GM23248 (cell line): ENCODE results near the gene MBD2. TPM values are rescaled to one million over a fixed set of nuclear protein-coding genes. Genes with fewer than 3 reads are reported as not detected.
A peak's percentile ranks its signal among the peaks of the same experiment; 100 is the strongest.

Source experiments
- DNase-seq: peaks from one replicate; pipeline ENCODE4 v3.0.0-alpha.2; 2015
- H2AFZ ChIP-seq: fragments of 200-600 bp; sonication (generic); 2 replicates; pipeline ENCODE4 v1.6.1; 2016; ENCODE audit warnings: antibody characterized with exemption
- H3F3A ChIP-seq: fragments of 200-600 bp; sonication (generic); 2 replicates; pipeline ENCODE4 v1.6.1; 2016; ENCODE audit warnings: mild to moderate bottlenecking, antibody characterized with exemption, mixed run types; ENCODE audit not compliant: insufficient read depth
- H3K27ac ChIP-seq: fragments of 200-600 bp; sonication (generic); 2 replicates; pipeline ENCODE4 v1.5.1; 2016; ENCODE audit warnings: mild to moderate bottlenecking
- H3K27me3 ChIP-seq: fragments of 200-600 bp; sonication (generic); replicated peaks from 2 replicates; pipeline ENCODE4 v1.6.1; 2016; ENCODE audit warnings: mild to moderate bottlenecking; ENCODE audit not compliant: insufficient read depth
- H3K36me3 ChIP-seq: fragments of 200-600 bp; sonication (generic); 2 replicates; pipeline ENCODE4 v1.6.1; 2016; ENCODE audit warnings: low read depth, mild to moderate bottlenecking
- H3K4me1 ChIP-seq: fragments of 200-600 bp; sonication (generic); 2 replicates; pipeline ENCODE4 v1.6.1; 2016; ENCODE audit warnings: mild to moderate bottlenecking; ENCODE audit not compliant: insufficient read depth
- H3K4me2 ChIP-seq: fragments of 200-600 bp; sonication (generic); one replicate; pipeline ENCODE4 v1.6.1; 2016; ENCODE audit warnings: mild to moderate bottlenecking; ENCODE audit not compliant: unreplicated experiment
- H3K4me3 ChIP-seq: fragments of 200-600 bp; sonication (generic); 2 replicates; pipeline ENCODE4 v1.5.1; 2016; ENCODE audit warnings: mild to moderate bottlenecking
- H3K79me2 ChIP-seq: fragments of 200-600 bp; sonication (generic); 2 replicates; pipeline ENCODE4 v1.6.1; 2016; ENCODE audit warnings: mild to moderate bottlenecking; ENCODE audit not compliant: insufficient read depth
- H3K9ac ChIP-seq: fragments of 200-600 bp; sonication (generic); 2 replicates; pipeline ENCODE4 v1.6.1; 2016; ENCODE audit warnings: mild to moderate bottlenecking
- H3K9me2 ChIP-seq: fragments of 200-600 bp; sonication (generic); 2 replicates; pipeline ENCODE4 v1.6.1; 2016; ENCODE audit warnings: mixed run types, mild to moderate bottlenecking, moderate library complexity; ENCODE audit not compliant: insufficient read depth
- H3K9me3 ChIP-seq: fragments of 200-600 bp; sonication (generic); one replicate; pipeline ENCODE4 v1.6.1; 2017; ENCODE audit warnings: low read depth
- H4K20me1 ChIP-seq: fragments of 200-600 bp; sonication (generic); 2 replicates; pipeline ENCODE4 v1.6.0; 2016; ENCODE audit not compliant: insufficient read depth
- EZH2 ChIP-seq: fragments of 200-600 bp; sonication (generic); IDR thresholded peaks from 2 replicates; pipeline ENCODE4 v1.6.1; 2018; ENCODE audit warnings: antibody characterized with exemption, mild to moderate bottlenecking; ENCODE audit not compliant: insufficient read depth, poor library complexity, severe bottlenecking
- EZH2phosphoT487 ChIP-seq: fragments of 200-600 bp; sonication (generic); IDR thresholded peaks from 2 replicates; pipeline ENCODE4 v1.6.1; 2018; ENCODE audit warnings: antibody characterized with exemption, moderate library complexity, mild to moderate bottlenecking, low read depth; ENCODE audit not compliant: insufficient read depth
- WGBS, 2 experiments: methylation state at CpG; one replicate each; pipeline ENCODE4 v1.1.6; 2015 to 2017; ENCODE audit warnings: low lambda C conversion rate in 2 of 2, low coverage in 1 of 2; ENCODE audit errors: missing lambda C conversion rate in 2 of 2; 5-methylcytosine and 5-hydroxymethylcytosine counted together
- in situ Hi-C: fragments of 300-500 bp; cut with MboI; formaldehyde crosslinking; loops from 2 replicates; pipeline ENCODE4 v1.15.0; 2020
- polyA plus RNA-seq: library from polyadenylated mRNA; unstranded; fragments of >200 nt; fragmentation: Nextera tagmentation; extraction: Ambion mirVana; gene quantifications from 2 replicates; pipeline ENCODE4 v1.2.1, GENCODE V29; 2016
- total RNA-seq: library from RNA; depleted of rRNA; stranded (reverse); fragments of >200 nt; shearing (Covaris generic); gene quantifications from 2 replicates; pipeline ENCODE4 v1.2.3, GENCODE V29; 2014; rRNA removed

Gene MBD2, protein sequence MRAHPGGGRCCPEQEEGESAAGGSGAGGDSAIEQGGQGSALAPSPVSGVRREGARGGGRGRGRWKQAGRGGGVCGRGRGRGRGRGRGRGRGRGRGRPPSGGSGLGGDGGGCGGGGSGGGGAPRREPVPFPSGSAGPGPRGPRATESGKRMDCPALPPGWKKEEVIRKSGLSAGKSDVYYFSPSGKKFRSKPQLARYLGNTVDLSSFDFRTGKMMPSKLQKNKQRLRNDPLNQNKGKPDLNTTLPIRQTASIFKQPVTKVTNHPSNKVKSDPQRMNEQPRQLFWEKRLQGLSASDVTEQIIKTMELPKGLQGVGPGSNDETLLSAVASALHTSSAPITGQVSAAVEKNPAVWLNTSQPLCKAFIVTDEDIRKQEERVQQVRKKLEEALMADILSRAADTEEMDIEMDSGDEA
- total RNA-seq (26.3 and 27.2 TPM in 2 replicates), polyA plus RNA-seq (9.5 and 11.2 TPM in 2 replicates)

DNA sequence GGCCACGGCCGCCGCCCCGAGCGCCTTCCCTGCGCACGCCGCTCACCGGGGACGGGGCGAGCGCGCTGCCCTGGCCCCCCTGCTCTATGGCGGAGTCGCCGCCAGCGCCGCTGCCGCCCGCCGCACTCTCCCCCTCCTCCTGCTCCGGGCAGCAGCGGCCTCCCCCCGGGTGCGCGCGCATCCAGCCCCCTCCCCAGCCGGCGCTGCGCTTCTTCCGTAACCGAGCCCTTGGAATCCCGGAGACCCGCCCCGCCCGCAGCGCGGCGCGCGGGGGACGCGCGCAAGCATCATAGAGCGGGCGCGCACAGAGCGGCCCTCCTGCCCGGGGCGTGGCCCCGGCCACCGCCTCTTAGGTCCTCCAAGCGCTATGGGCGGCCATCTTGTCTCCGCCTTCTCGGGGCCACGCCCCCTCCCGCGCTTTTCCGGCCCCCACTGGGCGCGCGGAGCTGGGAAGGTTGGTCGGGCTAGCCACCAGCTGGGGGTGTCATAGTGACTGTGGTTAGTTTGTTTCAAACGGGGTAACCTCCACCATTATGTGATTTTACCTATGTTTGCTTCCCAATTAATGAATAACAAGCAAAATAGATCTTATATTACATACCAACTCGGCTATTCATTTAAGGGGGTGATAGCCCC lies at the start of gene MBD2:
Gene MBD2 (minus strand): TSS at position 291 of the 636 bp plus-strand sequence. CDS start 110 bp downstream, at position 181.
- Histone ChIP-seq H2AFZ (peak within 1 kb of the TSS; percentile 96), H3K9me2 (no peaks in the 10 kb centered on the region), H3K4me3 (peak within 1 kb of the TSS; percentile 88), H3K4me2 (peak within 1 kb of the TSS; percentile 95), H3K27me3 (no peaks in the 10 kb centered on the region), H3K9me3 (no peaks in the 10 kb centered on the region), H3K4me1 (peaks cover 22% of the 10 kb centered on the region), H3K79me2 (peaks cover 44% of the 10 kb centered on the region), H3K36me3 (no peaks in the 10 kb centered on the region), H4K20me1 (peaks cover 25% of the 10 kb centered on the region), H3K27ac (peak within 1 kb of the TSS; percentile 87), H3F3A (peaks cover 24% of the 10 kb centered on the region), H3K9ac (peak within 1 kb of the TSS; percentile 92)
- TF ChIP-seq EZH2: no peak
- no peak for TF ChIP-seq EZH2phosphoT487
- in situ Hi-C loops: no loop called here
- 1% methylated on average over 19 to 25 of the region's 66 CpGs for WGBS, 2 experiments
- peak; percentile 99 for DNase-seq

DNA sequence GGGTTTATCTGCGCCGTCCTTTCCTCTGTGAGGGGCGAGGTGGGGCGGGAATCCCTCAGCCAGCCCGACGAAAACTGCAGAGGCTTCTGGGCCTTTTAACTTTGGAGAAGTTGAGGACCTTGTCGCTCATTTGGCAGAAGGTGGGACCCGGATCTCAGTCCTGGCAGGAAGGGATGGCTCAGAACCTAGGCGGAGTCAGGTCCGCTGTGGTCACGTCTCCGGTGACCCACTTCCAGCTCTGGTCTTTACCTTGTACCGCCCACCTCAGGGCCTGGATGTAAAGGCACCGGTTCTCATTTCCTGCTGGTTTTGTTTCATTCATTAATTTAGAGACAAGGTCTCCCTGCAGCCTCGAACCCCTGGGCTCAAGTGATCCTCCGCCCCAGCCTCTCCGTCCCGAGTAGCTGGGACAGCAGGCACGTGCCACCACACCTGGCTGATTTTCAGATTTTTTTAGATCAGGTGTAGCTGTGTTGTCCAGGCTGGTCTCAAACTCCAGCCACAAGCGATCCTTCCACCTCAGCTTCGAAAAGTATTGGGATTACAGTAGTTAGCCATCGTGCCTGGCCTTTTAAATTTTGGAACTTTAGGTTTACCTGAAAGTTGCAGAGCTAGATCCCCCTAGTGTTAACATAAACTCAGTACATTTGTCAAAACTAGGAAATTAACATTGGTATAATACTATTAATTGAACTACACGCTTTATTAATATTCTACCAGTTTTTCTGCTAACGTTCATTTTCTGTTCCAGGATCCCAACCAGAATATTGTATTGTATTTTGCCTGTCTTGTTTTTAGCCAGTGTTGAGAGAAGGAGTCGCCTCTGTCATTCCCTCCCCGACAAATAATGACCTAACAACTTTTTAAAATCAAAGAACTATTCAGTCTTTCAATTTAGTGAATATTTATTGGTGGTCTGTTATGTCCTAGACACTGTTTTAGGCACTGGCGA lies 45.7 kb upstream of the MBD2 start:
- Histone ChIP-seq H3K4me2 (peak overlapping the region; percentile 97), H3F3A (0 out of 2 replicates have a peak, but pooled peaks cover 5% of the 10 kb centered on the region), H3K79me2 (peaks cover 13% of the 10 kb centered on the region), H3K27ac (peak overlapping the region; percentile 82), H4K20me1 (no peaks in the 10 kb centered on the region), H3K9me3 (no peaks in the 10 kb centered on the region), H3K36me3 (peaks cover 4% of the 10 kb centered on the region; the same call in 1 of the 2 replicates), H3K4me3 (peak overlapping the region; percentile 72), H3K4me1 (peaks cover 10% of the 10 kb centered on the region), H3K9ac (peak overlapping the region; percentile 90), H3K27me3 (no peaks in the 10 kb centered on the region), H3K9me2 (no peaks in the 10 kb centered on the region), H2AFZ (peak overlapping the region; percentile 86)
- DNase-seq: peak; percentile 72
- no peak for TF ChIP-seq EZH2
- no peak for TF ChIP-seq EZH2phosphoT487
- WGBS, 2 experiments: 10 to 14% methylated on average over 27 of the region's 27 CpGs
- in situ Hi-C loops: no loop called here

DNA sequence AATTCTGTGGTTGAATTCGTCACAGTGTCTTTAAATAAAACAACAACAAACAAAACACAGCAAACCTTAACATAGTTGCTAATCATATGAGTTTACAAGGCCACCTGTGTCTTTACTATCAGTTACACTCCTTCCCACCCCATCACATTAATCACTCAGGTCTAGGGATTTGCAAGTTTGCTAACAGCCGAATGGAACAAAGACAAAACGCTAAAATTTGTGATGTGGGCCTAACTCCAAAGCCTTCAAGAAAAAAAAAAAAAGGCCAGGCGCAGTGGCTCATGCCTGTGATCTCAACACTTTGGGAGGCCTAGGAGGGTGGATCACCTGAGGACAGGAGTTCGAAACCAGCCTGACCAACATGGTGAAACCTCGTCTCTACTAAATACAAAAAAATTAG lies 44.3 kb upstream of the MBD2 start:
- Histone ChIP-seq H2AFZ (peak overlapping the region; percentile 86), H3K4me2 (peak overlapping the region; percentile 97), H3K79me2 (peaks cover 13% of the 10 kb centered on the region), H3K27ac (peak overlapping the region; percentile 82), H3K36me3 (no peaks in the 10 kb centered on the region), H4K20me1 (no peaks in the 10 kb centered on the region), H3K4me3 (peak overlapping the region; percentile 72), H3K9ac (peak overlapping the region; percentile 90), H3K9me2 (no peaks in the 10 kb centered on the region), H3K27me3 (no peaks in the 10 kb centered on the region), H3K9me3 (no peaks in the 10 kb centered on the region), H3F3A (0 out of 2 replicates have a peak, but pooled peaks cover 5% of the 10 kb centered on the region), H3K4me1 (peaks cover 10% of the 10 kb centered on the region)
- peak; percentile 15 for DNase-seq
- in situ Hi-C loops: no loop called here
- WGBS, 2 experiments: 27 to 34% methylated on average over 6 of the region's 6 CpGs
- TF ChIP-seq EZH2phosphoT487 (no peak), EZH2 (no peak)
